SKM-1 (cell line): ENCODE data around the gene GGCT.

Source experiments
- DNase-seq: peaks from one replicate; lab custom pipeline; 2025; ENCODE audit not compliant: unreplicated experiment; lab: John Stamatoyannopoulos, UW

GGCT gene

DNA sequence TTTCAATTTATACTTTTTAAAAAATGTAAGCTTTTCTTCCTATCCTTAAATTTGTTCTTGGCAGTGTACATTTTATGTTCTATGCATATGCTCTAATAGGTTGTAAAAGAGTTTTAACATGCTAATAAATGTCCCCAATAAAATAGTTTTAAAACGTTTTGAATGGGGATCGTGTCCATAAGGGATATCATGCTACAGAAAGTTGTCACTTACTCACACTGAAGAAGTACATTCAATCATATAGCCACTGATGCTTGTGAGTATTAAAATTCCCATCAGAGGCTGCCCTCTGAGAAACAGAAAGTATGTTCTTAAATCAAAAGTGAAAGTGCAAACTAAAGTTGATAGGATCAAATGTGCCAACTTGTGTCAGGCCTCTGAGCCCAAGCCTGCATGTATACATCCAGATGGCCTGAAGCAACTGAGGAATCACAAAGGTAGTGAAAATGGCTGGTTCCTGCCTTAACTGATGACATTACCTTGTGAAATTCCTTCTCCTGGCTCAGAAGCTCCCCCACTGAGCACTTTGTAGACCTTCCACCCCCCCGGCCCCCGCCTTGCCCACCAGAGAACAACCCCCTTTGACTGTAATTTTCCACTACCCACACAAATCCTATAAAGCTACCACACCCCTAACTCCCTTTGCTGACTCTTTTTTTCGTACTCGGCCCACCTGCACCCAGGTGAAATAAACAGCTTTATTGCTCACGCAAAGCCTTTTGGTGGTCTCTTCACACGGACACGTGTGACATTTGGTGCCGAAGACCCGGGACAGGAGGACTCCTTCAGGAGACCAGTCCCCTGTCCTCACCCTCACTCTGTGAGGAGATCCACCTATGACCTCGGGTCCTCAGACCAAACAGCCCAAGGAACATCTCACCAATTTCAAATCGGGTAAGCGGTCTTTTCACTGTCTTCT is 25.2 kb downstream of the GGCT start:
- DNase-seq: no peak

DNA sequence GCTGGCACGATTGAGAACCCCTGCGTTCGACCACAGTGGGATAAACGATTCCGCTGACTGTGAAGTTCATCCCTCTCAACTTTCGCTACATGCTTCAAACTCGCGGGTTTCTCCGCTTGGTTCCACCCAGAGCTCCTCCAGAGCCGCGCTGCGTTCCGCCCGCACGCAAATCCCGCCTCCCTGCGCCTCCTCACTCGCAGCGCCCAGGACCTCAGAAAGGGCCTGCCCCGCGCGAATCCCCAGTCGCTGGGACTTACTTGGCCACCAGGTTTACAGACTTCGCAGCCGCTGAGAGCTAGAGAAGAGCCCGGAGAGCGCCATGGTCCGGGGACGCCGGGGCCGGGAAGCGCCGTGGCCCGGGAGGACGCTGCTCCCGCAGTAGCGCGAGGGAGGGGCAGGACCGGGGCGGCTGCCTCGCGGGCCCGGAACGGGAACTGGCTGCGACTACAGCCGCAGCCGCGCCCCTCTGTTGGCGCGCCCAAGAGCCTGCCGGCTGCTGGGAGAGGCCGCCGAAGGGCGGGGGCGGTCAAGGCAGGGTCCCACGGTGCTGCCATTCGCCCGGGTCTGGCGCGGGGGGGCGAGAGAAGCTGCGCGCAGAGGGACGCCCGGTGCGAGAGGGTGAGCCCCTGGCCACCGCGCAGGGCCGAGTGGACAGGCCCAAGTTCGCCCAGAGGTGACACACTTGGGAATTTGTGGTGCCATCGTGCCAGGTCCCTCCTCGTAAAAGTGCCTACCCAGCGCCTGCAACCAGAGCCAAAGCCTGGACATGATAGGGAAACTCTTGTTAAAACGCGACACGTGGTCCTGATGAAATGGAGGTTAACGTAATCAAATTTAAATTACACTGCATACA is 26.1 kb downstream of the GGCT start, which contains the start of gene NOD1:
TSS of gene NOD1 (minus strand) at position 436 of the 853 bp plus-strand sequence. CDS start 21,863 bp downstream, outside the sequence.
- DNase-seq: peak; percentile 28

DNA sequence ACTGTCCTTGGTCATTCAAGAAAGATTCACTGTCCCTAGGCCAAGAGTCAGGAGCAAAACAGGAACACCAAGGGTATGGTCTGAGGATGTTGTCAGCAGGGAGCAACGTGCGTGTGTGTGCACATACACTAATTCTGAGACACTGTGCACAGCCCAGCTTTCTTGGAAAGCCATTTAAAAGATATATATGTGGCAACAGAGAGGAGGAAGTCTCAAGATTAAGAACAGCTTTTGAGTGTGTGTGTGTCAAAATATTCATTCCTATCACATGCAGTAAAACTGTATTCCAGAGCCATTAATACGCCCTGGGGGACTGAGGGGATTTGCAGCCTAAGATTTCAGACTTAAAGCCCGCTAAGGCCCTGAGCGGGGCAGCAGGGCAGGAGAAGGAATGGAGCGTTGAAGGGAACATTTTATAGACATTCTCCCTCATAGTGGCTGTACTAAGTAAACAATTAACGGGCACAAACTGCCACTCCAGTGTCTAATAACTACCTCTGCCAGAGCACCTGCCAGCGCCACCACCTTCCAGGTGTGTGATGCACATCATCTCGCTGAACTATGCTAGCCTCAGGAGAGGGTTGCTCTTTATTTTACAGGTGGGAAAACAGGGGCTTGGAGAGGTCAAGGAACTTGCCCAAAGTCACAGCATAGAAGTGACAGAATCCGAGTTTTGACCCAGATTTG is 28.0 kb downstream of the GGCT start:
- DNase-seq: no peak

DNA sequence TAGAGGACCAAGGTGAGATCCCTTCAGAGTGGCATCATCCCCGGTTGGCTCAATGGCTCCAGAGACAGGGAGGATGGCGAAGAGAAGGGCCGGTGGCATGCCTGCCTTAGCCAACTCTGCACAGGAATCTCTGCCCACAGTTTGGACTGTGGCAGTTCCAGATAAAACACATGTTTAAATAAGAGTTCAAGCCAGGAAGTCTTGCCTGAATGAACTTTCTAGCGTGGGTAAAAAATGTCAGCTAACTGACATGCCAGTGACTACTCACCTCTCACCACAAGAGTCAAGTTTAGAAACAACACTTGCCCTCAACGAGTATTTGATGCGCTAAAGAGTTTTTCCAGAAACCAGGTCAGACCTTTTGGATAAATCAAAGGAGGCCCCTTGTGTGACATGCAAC is 29.0 kb downstream of the GGCT start:
- DNase-seq: no peak

DNA sequence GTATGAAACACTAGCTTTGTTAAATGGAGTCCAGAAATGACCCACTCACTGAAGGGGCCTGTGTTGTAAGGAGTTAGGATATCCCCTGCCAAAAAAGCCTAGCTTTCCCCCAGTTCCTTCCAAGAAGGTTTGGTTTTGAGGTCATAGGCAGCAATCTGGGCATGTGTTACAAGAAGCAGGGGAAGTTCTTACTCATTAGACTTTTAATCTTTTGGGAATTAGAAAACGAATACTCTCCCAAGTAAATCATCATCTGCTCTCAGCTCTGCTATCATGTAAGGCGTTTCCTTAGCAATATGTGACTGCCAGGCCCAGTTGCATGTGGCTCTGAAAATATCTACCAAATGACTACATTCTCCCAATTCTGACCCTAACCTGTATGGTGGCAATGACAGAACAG is 29.7 kb downstream of the GGCT start:
- DNase-seq: no peak

DNA sequence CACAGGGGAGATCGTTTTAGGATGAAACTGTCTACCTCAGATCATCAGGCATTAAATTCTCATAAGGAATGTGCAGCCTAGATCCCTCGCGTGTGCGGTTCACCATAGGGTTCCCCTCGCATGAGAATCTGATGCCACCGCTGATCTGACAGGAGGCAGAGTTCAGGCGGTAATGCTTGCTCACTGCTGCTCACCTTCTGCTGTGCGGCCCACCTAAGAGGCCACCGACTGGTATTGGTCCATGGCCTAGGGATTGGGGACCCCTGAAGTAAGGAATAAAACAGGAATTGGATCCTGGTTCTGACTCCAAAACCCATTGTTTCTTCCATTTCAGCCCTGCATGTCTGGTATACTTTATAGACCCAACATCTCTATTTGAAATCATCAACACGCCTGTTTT is 30.1 kb downstream of the GGCT start:
- DNase-seq: no peak

DNA sequence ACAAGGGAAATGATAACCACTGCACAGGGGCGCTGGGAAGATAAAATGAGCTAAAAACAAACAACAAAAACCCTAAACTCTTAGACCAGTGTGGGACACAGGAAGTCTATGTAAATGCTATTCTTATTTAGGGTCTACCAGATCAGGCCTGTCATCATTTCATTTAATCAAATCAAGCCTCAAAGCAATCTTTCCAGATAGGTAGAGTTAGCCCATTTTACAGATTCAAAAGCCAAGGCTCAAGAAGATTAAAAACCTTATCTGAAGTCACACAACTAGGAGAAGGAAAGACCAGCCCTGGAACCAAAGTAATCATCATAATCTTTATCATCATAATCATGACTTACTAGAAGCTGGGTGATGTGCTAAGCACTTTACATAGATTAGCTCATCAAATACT is 30.7 kb downstream of the GGCT start:
- no peak for DNase-seq

DNA sequence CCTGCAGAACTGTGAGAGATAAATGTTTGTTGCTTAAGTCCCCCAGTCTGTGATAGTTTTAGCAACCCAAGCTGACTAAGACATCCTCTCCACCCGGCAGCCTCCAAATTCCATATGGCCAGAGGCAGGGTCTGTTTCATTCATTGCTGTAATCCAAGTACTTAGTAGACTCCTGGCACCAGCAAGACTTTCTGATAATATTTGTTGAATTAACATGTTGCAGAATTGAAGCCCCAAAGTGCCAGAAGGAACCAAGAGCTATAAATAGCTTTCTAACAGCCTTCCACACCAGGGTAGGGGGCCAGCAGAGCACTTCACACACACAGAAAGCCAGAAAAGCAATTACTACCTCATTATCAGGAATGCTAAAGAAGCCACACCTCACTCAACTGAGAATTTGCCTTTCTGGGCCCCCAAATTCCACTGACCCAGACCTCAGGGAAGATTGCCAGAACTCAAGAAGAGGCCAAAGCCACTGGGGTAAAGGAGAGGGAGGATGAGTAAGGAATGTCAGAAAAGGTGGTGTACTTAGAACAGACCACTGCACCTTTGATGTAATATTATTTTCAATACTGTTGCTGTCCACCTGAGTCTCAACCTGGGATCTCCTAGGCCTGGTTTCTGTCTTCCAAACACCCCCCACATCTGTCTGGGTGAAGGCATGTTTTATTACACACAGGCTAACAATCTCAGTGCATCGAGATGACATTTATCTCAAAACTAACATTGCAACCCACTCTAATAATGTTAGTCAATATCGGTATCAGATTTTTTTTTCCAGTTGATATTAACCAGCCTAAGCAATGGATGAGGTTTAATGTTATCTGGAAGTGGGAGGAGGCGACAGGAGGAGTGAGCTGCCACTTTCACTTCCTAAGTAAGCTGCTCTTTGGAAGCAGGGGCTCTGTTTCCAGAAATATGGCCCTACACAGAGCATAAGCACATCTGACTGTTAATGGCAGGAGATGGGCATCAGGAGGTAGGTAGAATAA is 31.5 kb downstream of the GGCT start:
- no peak for DNase-seq

DNA sequence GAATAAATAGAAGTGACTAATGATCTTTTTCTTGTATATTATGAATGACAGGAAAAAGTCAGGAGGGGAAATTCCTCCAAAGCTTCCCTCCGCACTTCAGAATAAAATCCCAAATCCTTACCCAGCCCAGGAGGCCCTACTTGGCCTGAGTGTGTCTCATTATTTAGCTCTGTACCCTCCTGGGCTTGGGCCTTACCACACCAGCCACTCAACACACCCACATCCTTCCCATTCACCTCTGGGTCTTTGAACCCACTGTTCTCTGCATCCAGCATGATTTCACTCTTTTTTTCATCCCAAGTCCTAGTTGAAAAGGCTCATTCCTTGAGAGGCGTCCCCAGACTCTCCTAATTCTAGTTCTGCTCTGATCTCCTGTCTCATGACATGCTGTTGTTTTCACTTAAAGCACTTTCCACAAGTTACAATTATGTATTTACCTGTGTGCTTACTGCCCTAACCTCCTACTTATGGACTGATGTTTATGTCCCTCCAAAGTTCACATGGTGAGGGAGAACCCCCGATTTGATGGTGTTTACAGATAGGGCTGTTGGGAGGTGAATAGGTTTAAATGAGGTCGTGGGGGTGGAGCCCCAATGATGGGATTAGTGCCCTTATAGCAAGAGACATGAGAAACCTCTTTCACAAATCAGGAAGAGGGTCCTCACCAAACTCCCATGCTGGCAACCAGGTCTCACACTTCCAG is 32.4 kb downstream of the GGCT start:
- DNase-seq: no peak

DNA sequence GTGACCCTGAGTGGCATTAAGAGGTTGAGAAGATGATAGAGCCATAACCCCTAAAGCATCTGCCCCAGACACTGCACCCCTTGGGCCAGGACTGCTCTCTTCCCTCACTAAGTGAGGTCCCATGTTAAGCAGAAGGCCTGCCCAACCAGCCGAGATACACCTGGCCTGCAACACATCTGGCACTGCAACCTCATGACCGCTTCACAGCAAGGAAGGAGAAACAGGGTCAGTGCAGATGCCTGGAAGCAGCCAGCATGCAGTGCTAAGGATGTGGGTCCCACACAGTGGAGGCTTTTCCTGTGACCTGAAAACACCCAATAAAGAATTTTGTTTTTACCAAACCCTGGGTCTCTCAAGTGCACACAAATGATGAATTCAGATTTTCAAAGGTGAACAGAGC is 33.4 kb downstream of the GGCT start:
- no peak for DNase-seq

DNA sequence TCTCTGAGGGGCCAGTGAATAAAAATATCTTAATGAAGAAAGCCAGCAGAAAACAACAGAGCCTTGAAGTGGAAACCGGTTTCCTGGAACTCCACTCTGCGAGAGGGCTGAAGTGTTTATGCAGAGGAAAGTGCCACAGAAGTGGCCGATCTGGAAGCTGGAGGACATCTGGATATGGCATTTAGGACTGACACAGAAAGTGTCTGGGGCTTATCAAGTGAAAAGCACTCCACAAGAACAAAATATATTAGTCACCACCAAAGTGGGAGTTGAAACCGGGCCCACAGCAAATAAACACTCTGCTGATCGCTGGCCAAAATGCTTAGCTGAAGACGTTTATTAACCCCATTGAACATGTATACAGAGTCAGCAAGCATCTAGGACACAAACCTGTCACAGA is 33.9 kb downstream of the GGCT start:
- no peak for DNase-seq

DNA sequence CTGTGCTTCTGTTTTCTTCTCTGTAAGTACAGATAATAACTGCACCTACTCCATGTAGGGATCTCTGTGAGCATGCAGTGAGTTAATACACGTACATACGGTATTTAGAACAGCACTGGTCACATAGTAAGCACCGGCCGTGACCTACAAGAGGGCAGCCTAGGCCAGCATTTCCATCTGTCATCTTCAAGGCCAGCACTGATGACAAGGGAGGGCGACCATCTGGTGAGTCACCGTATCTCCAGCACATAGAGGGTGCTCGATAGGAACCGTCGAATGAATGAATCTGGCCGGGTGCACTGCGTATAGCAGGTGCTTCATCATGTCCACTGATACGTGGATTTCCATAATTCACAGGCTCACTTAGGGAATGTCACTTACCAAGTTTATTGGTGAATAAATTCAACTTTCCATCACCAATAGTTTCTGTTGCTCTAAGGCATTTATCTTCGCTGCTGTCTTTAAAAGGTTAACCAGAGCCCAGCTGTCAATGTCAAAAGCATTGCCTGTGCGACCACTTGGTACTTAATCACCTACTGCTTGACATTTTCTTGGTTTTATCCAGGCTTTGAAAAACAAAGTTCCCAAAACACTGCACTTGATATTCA is 34.4 kb downstream of the GGCT start:
- no peak for DNase-seq

DNA sequence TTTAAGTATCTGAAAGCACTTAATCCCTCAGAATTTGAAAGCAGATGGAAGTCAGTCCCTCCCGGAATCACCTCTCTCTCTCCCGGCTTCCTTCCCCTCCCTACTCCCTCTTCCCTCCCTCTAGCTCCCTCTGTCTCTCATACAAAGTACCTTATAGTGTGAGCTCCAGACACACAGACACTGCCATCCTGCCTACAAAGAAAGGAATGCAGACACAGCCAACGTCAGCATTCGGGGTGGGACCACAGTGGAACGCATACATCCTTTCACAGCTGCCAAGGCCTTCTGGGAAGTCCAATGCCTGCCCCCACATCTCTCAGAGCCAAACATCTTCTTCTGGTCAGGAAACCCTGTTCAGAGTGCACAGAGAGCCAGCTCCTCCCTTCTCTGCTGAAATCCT is 35.3 kb downstream of the GGCT start:
- DNase-seq: no peak

DNA sequence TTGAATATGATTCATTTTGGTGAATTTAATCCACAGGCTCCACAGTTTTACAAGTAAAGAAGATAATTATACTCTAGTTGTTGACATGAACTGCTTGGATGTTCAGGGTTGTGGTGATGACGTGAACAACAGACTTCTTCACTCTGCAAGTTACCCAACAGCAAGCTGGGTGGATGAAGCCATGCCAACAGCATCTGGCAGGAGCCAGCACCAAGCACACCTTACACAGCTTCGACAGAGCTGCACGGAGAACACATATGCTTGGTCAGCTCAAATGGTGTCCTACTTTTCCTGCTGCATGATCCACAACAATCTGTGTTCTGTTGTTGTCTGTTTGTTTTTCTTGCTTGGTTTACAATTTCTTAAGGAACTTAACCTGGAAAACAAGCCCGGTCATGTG is 35.8 kb downstream of the GGCT start:
- no peak for DNase-seq

DNA sequence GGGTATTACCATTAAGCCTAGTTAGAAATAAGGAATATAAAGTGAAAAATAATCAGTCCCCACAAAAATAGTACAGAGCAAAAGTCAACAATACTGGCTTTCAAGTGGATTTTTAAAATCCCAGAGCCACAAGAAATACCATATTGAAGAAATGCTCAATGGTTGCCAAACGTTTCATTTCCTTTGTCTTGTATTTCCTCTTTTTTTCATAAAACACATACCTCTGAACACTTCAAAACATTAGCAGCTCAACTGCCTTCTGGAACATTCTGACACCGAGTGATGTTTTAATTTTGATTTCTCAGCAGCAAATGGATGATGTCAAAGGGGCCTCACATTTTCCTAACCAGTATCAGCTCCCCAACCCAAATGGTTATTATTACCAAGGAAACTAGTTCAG is 36.6 kb downstream of the GGCT start:
- peak; percentile 37 for DNase-seq

DNA sequence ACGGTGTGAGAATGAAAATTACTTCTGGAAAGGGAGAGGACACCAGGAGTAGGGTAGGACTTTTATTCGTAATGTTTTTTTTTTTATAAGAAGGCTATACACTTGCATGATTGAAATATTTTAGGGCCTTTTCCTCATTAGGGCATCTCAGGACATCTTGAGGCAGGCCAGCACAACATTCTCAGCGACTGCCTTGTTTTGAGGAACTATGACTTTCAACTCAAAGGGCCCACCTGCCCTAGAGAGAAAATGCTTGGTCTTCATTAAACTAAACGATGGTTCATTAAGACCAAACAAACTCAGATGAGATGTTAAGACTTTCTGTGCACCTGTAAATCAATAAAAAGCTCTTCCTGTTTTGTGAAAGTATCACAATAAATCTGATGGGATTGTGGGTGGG is 37.4 kb downstream of the GGCT start:
- no peak for DNase-seq

DNA sequence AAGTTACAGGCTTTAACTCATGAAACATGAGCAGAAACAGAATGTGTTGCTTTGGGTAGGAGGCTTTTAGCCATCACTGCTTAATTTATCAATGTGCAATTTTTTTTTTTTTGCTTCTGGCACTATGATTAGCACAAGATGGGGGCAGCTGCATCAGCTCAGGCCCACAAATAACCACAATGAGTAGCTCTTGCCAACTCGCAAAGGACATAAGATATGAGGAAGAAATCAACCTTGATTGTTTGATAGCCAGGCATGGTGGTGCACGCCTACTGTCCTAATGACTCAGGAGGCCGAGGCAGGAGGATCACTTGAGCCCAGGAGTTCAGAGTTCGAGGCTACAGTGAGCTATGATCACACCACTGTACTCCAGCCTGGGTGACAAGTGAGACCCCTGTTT is 38.4 kb downstream of the GGCT start:
- no peak for DNase-seq

DNA sequence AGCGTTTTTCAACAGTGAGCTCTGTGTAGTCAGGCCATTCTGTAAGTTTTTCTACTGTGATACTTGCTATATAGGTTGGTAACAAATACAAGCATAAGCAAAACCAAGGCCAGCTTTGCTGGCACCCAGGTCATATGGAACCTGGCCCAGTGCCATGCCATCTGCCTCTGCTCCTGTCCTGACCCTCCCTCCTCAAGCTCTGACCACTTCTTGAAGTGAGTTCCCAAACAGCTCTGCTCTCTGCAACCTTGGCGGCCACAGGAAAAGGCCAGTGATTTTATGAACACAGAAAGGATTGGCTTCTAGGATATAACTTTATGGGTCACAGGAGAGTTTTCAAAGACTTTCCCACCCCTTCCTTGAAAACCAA is 38.8 kb downstream of the GGCT start:
- DNase-seq: no peak
